ENCODE measurements around the gene ANKRD42. TPM values are rescaled to one million over a fixed set of nuclear protein-coding genes. Genes with fewer than 3 reads are reported as not detected.
A peak's percentile ranks its signal among the peaks of the same experiment; 100 is the strongest.

The ANKRD42 gene
- total and polyA plus RNA-seq, 2 donors (not counting 1 experiment from before 2014, with no cell fraction given), result 6.5 to 17.5 TPM

- H3K9me3 ChIP-seq (ENCODE audit: control insufficient read depth, insufficient read depth, low read depth, low read length), result no peaks in the 10 kb centered on the region
- TF ChIP-seq CTCF (conservative IDR thresholded peaks at IDR 0.05 in 1 of 2, IDR thresholded peaks at IDR 0.05 in 1 of 2; ENCODE audit: low read depth in 1 of 2, low read length in 2 of 2) (no peak), EZH2 (IDR thresholded peaks at IDR 0.05; ENCODE audit: low read length, missing control alignments) (no peak)
- peaks cover 2% of the 10 kb centered on the region for H3K4me1 ChIP-seq (ENCODE audit: control insufficient read depth, extremely low read depth, insufficient read depth, low read length)
- peak overlapping the region in 1 of 4 experiments; percentile 11 for H3K4me3 ChIP-seq (replicated peaks in 1 of 4; ENCODE audit: control extremely low read depth in 1 of 4, insufficient read depth in 1 of 4, low read depth in 3 of 4, low read length in 4 of 4)
- H3K9ac ChIP-seq (ENCODE audit: insufficient read depth, low read length), result no peak overlapping the region
- H3K27me3 ChIP-seq (ENCODE audit: control insufficient read depth, insufficient read depth, low read length), result no peaks in the 10 kb centered on the region
- peaks cover 89% of the 10 kb centered on the region for H3K79me2 ChIP-seq (ENCODE audit: control insufficient read depth, insufficient read depth, low read length)
- peaks cover 13% of the 10 kb centered on the region for H4K20me1 ChIP-seq (ENCODE audit: control insufficient read depth, extremely low read depth, insufficient read depth, low read length)
- peaks cover 14% of the 10 kb centered on the region for H3K36me3 ChIP-seq (ENCODE audit: control insufficient read depth, insufficient read depth, low read length)
- no peak overlapping the region for H3K27ac ChIP-seq (ENCODE audit: insufficient read depth, low read length)
- H3K4me2 ChIP-seq (ENCODE audit: extremely low read depth, insufficient read depth, low read length), result peak overlapping the region; percentile 44
- no peak overlapping the region for H2AFZ ChIP-seq (ENCODE audit: low read length)
- peak in 1 of 2 donors; percentile 31 for DNase-seq (ENCODE audit: low read depth in 2 of 2)
Observed at GRCh38 chr11:83162377-83162776, 31.1 kb upstream of the ANKRD42 start.

GRCh38 chr11:83166193-83166866 lies 27.2 kb upstream of the ANKRD42 start:
- H3K4me1 ChIP-seq (ENCODE audit: control insufficient read depth, extremely low read depth, insufficient read depth, low read length), result peaks cover 6% of the 10 kb centered on the region
- TF ChIP-seq EZH2 (IDR thresholded peaks at IDR 0.05; ENCODE audit: low read length, missing control alignments) (no peak), CTCF (conservative IDR thresholded peaks at IDR 0.05 in 1 of 2, IDR thresholded peaks at IDR 0.05 in 1 of 2; ENCODE audit: low read depth in 1 of 2, low read length in 2 of 2) (no peak)
- no peak overlapping the region for H3K27ac ChIP-seq (ENCODE audit: insufficient read depth, low read length)
- no peak overlapping the region for H3K4me3 ChIP-seq (replicated peaks in 1 of 4; ENCODE audit: control extremely low read depth in 1 of 4, insufficient read depth in 1 of 4, low read depth in 3 of 4, low read length in 4 of 4)
- DNase-seq (ENCODE audit: low read depth in 2 of 2), result no peak
- peaks cover 29% of the 10 kb centered on the region for H3K36me3 ChIP-seq (ENCODE audit: control insufficient read depth, insufficient read depth, low read length)
- H3K9me3 ChIP-seq (ENCODE audit: control insufficient read depth, insufficient read depth, low read depth, low read length), result no peaks in the 10 kb centered on the region
- H2AFZ ChIP-seq (ENCODE audit: low read length), result no peak overlapping the region
- H3K9ac ChIP-seq (ENCODE audit: insufficient read depth, low read length), result no peak overlapping the region
- no peaks in the 10 kb centered on the region for H3K27me3 ChIP-seq (ENCODE audit: control insufficient read depth, insufficient read depth, low read length)
- no peaks in the 10 kb centered on the region for H4K20me1 ChIP-seq (ENCODE audit: control insufficient read depth, extremely low read depth, insufficient read depth, low read length)
- no peak overlapping the region for H3K4me2 ChIP-seq (ENCODE audit: extremely low read depth, insufficient read depth, low read length)
- H3K79me2 ChIP-seq (ENCODE audit: control insufficient read depth, insufficient read depth, low read length), result peaks cover 89% of the 10 kb centered on the region

GRCh38 chr11:83168756-83169155 lies 24.8 kb upstream of the ANKRD42 start:
- Histone ChIP-seq H3K4me3 (replicated peaks in 1 of 4; ENCODE audit: control extremely low read depth in 1 of 4, insufficient read depth in 1 of 4, low read depth in 3 of 4, low read length in 4 of 4) (no peak overlapping the region), H3K79me2 (ENCODE audit: control insufficient read depth, insufficient read depth, low read length) (peaks cover 85% of the 10 kb centered on the region), H3K9ac (ENCODE audit: insufficient read depth, low read length) (no peak overlapping the region), H2AFZ (ENCODE audit: low read length) (no peak overlapping the region), H3K36me3 (ENCODE audit: control insufficient read depth, insufficient read depth, low read length) (peaks cover 29% of the 10 kb centered on the region), H3K4me1 (ENCODE audit: control insufficient read depth, extremely low read depth, insufficient read depth, low read length) (peaks cover 6% of the 10 kb centered on the region), H3K9me3 (ENCODE audit: control insufficient read depth, insufficient read depth, low read depth, low read length) (no peaks in the 10 kb centered on the region), H4K20me1 (ENCODE audit: control insufficient read depth, extremely low read depth, insufficient read depth, low read length) (no peaks in the 10 kb centered on the region), H3K27ac (ENCODE audit: insufficient read depth, low read length) (no peak overlapping the region), H3K4me2 (ENCODE audit: extremely low read depth, insufficient read depth, low read length) (no peak overlapping the region), H3K27me3 (ENCODE audit: control insufficient read depth, insufficient read depth, low read length) (no peaks in the 10 kb centered on the region)
- TF ChIP-seq EZH2 (IDR thresholded peaks at IDR 0.05; ENCODE audit: low read length, missing control alignments) (no peak), CTCF (conservative IDR thresholded peaks at IDR 0.05 in 1 of 2, IDR thresholded peaks at IDR 0.05 in 1 of 2; ENCODE audit: low read depth in 1 of 2, low read length in 2 of 2) (no peak)
- DNase-seq (ENCODE audit: low read depth in 2 of 2), result no peak
